Subcutaneous adipose tissue (tissue), 4 donors: Measurements from ENCODE around the gene CCDC158. TPM values are rescaled to one million over a fixed set of nuclear protein-coding genes. Genes with fewer than 3 reads are reported as not detected.

ENCODE experiments used
- total RNA-seq, 4 donors: library from RNA; depleted of rRNA; stranded (reverse); fragments of >200 nt; gene quantifications; one replicate each; pipeline ENCODE4 v1.1.0, GENCODE V29; 2016
- TF ChIP-seq, protein P1 (sequence below): fragments of 450-650 bp; IDR thresholded peaks from one replicate; pipeline ENCODE4 v1.5.1; 2016; ENCODE audit warnings: low read depth, mild to moderate bottlenecking, control low read depth, antibody characterized with exemption, moderate library complexity

Gene CCDC158
- total RNA-seq, 4 donors from 2014 or later = 0.33 to 1.7 (median 1.2) TPM

- TF ChIP-seq, protein P1, sequence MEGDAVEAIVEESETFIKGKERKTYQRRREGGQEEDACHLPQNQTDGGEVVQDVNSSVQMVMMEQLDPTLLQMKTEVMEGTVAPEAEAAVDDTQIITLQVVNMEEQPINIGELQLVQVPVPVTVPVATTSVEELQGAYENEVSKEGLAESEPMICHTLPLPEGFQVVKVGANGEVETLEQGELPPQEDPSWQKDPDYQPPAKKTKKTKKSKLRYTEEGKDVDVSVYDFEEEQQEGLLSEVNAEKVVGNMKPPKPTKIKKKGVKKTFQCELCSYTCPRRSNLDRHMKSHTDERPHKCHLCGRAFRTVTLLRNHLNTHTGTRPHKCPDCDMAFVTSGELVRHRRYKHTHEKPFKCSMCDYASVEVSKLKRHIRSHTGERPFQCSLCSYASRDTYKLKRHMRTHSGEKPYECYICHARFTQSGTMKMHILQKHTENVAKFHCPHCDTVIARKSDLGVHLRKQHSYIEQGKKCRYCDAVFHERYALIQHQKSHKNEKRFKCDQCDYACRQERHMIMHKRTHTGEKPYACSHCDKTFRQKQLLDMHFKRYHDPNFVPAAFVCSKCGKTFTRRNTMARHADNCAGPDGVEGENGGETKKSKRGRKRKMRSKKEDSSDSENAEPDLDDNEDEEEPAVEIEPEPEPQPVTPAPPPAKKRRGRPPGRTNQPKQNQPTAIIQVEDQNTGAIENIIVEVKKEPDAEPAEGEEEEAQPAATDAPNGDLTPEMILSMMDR = no peak
Measured at GRCh38 chr4:76277667-76278066, 143.3 kb downstream of the CCDC158 start.

DNA sequence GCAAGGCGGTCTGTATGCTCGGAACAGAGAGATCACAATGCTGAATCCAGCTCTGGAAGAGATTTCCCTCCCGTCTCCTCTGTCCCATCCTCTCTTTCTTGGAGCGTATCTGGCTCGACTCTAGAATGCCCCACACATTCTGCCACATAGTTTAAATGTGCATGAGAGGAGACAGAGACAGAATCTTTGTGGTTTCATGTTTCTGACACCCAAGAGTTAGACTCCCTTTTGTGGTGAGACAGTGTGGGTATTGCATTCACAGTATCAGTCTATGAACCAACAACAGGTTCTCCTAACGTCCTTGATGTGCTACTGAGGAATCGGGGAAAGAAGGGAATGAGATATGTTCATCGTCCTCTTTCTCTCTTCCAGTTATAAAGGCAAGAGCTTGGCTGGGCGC, 144.1 kb downstream of the CCDC158 start:
- TF ChIP-seq, protein P1 = no peak

DNA sequence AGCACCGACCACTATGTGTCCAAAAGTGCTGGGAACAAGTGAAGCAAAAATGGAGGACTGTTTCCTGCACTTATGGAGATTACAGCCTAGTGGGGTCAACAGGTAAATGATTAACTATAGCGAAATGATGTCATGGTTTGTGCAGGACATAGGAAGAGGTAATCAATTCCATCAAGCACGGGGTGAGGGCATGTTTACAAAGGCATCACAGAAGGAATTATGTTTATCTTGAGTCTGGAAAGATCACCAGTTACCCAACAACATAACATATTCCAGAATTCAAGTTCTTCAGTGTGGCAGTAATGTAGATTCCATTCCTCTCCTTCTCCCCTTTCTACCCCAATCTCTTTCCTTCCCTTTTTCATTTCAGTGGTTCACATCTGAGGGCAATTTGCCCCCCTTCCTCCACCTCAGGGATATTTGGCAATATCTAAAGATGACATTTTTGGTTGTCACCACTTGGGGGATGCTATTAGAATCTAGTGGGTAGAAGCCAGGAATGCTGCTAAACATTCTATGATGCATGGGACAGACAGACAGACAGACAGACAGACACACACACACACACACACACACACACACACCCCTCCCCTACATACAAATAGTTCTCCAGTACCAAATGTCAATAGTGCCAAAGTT, 145.3 kb downstream of the CCDC158 start:
- TF ChIP-seq, protein P1 = no peak

DNA sequence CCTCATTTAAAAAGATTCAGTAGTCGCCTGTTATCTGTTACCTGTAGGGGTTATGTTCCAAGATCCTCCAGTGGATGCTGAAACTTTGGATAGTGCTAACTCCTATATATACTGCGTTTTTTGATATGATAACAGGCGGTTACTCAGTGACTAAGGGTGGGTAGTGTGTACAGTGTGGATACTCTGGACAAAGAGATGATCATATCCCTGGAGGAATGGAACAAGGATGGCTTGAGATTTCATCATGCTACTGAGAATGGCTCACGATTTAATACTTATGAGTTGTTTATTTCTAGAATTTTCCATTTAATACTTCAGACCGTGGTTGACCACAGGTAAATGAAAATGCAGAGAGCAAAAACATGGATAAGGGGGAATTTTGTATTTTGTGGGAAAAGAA, 147.9 kb downstream of the CCDC158 start:
- TF ChIP-seq, protein P1 = no peak

- TF ChIP-seq, protein P1 = no peak
Measured at GRCh38 chr4:76272582-76272981, 148.4 kb downstream of the CCDC158 start.

- TF ChIP-seq, protein P1 = no peak
Measured at GRCh38 chr4:76272073-76272472, 148.9 kb downstream of the CCDC158 start.

DNA sequence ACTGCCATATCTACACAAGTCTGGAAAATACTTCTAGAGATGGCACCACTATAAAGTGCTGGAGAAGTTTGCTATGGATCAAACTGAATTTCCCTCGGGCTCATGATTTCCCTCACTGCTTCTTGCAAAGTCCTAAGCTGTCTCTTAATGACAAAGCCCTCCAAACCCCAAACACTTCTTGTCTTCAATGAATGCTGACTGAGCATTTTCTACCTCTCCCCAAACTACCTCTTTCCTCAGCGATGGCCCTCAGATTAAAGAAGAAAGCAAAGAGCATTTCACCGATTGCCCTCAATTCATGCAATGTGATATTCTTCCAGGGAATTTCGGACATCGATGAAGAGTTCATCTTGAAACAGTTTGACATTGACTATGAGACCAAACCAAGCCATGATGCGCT, 149.7 kb downstream of the CCDC158 start:
- TF ChIP-seq, protein P1 = no peak
